GM18526 (cell line): ENCODE results near the gene SMG6.

Source experiments
- POLR2A ChIP-seq: IDR thresholded peaks from 3 replicates; pipeline ENCODE4 v1.6.1; 2011; ENCODE audit not compliant: insufficient read length; ENCODE audit errors: extremely low read depth

Gene SMG6

GRCh38 chr17:2107050-2107449, 196.5 kb downstream of the SMG6 start:
- no peak for TF ChIP-seq POLR2A

GRCh38 chr17:2106308-2106955, 197.2 kb downstream of the SMG6 start:
- TF ChIP-seq POLR2A: no peak

GRCh38 chr17:2105663-2106062, 197.9 kb downstream of the SMG6 start:
- TF ChIP-seq POLR2A: no peak

- TF ChIP-seq POLR2A: no peak
Observed at GRCh38 chr17:2102931-2103809, 200.4 kb downstream of the SMG6 start.

- no peak for TF ChIP-seq POLR2A
Observed at GRCh38 chr17:2101448-2102257, 201.9 kb downstream of the SMG6 start.

- no peak for TF ChIP-seq POLR2A
Observed at GRCh38 chr17:2095536-2095910, 208.1 kb downstream of the SMG6 start.

- TF ChIP-seq POLR2A: no peak
Observed at GRCh38 chr17:2094891-2095535, 208.6 kb downstream of the SMG6 start.

GRCh38 chr17:2093349-2093748, 210.2 kb downstream of the SMG6 start:
- TF ChIP-seq POLR2A: no peak

- no peak for TF ChIP-seq POLR2A
Observed at GRCh38 chr17:2092253-2092652, 211.3 kb downstream of the SMG6 start.

GRCh38 chr17:2090804-2091534, 212.6 kb downstream of the SMG6 start:
- no peak for TF ChIP-seq POLR2A

GRCh38 chr17:2090210-2090641, 213.4 kb downstream of the SMG6 start:
- TF ChIP-seq POLR2A: no peak

GRCh38 chr17:2089021-2089422, 214.6 kb downstream of the SMG6 start:
- TF ChIP-seq POLR2A: no peak

GRCh38 chr17:2087597-2088211, 215.9 kb downstream of the SMG6 start:
- TF ChIP-seq POLR2A: no peak

GRCh38 chr17:2086306-2086705, 217.3 kb downstream of the SMG6 start:
- TF ChIP-seq POLR2A: no peak
